Stomach smooth muscle (tissue), 2 donors: Measurements from ENCODE around the gene PNKD.

Experiments used
- H3K27ac ChIP-seq: one replicate; pipeline ENCODE4 v1.7.0; 2013; ENCODE audit warnings: mild to moderate bottlenecking, low read length, inconsistent platforms
- H3K27me3 ChIP-seq, 2 donors: one replicate each; pipeline ENCODE4 v1.7.0; 2013; ENCODE audit warnings: low read length in 2 of 2; ENCODE audit not compliant: insufficient read depth in 2 of 2, control insufficient read depth in 1 of 2
- H3K36me3 ChIP-seq, 2 donors: one replicate each; pipeline ENCODE4 v1.7.0; 2013; ENCODE audit warnings: low read length in 2 of 2; ENCODE audit not compliant: control insufficient read depth in 2 of 2, insufficient read depth in 2 of 2
- H3K4me1 ChIP-seq: one replicate; pipeline ENCODE4 v1.7.0; 2013; ENCODE audit warnings: low read length; ENCODE audit not compliant: control insufficient read depth, insufficient read depth
- H3K4me3 ChIP-seq, 2 donors: one replicate each; pipeline ENCODE4 v1.7.0; 2013; ENCODE audit warnings: low read length in 2 of 2
- H3K9ac ChIP-seq, 2 donors: one replicate each; pipeline ENCODE4 v1.7.0; 2013; ENCODE audit warnings: low read length in 2 of 2, mild to moderate bottlenecking in 1 of 2
- H3K9me3 ChIP-seq, 2 donors: one replicate each; pipeline ENCODE4 v1.7.0; 2013; ENCODE audit warnings: low read length in 2 of 2; ENCODE audit not compliant: control insufficient read depth in 2 of 2
- donor health status: healthy.
- donor health status: Pancreatic carcinoma.

The PNKD gene

GRCh38 chr2:218392891-218393462 is 122.7 kb downstream of the PNKD start:
- H3K4me3 ChIP-seq: no peak overlapping the region

GRCh38 chr2:218393750-218394290 is 123.5 kb downstream of the PNKD start:
- Histone ChIP-seq H3K9ac (no peak overlapping the region), H3K9me3 (no peaks in the 10 kb centered on the region), H3K4me3 (no peak overlapping the region), H3K27me3 (no peaks in the 10 kb centered on the region), H3K4me1 (peaks cover 25% of the 10 kb centered on the region), H3K36me3 (no peaks in the 10 kb centered on the region), H3K27ac (no peak overlapping the region)

More at GRCh38 chr2:218392891-218393462, 122.7 kb downstream of the PNKD start:
- no peak overlapping the region for H3K27ac ChIP-seq
- H3K4me1 ChIP-seq: peaks cover 20% of the 10 kb centered on the region
- H3K9ac ChIP-seq: no peak overlapping the region
- no peaks in the 10 kb centered on the region for H3K9me3 ChIP-seq
- no peaks in the 10 kb centered on the region for H3K27me3 ChIP-seq
- no peaks in the 10 kb centered on the region for H3K36me3 ChIP-seq

GRCh38 chr2:218394298-218395089 is 124.2 kb downstream of the PNKD start:
- no peak overlapping the region for H3K9ac ChIP-seq
- no peaks in the 10 kb centered on the region for H3K36me3 ChIP-seq
- H3K4me3 ChIP-seq: no peak overlapping the region
- H3K27me3 ChIP-seq: no peaks in the 10 kb centered on the region
- no peak overlapping the region for H3K27ac ChIP-seq
- H3K4me1 ChIP-seq: peaks cover 28% of the 10 kb centered on the region
- H3K9me3 ChIP-seq: no peaks in the 10 kb centered on the region

GRCh38 chr2:218395090-218395444 is 124.7 kb downstream of the PNKD start:
- Histone ChIP-seq H3K4me1 (peaks cover 28% of the 10 kb centered on the region), H3K9ac (no peak overlapping the region)

GRCh38 chr2:218395456-218395825 is 125.1 kb downstream of the PNKD start:
- Histone ChIP-seq H3K9me3 (no peaks in the 10 kb centered on the region), H3K36me3 (no peaks in the 10 kb centered on the region), H3K27me3 (no peaks in the 10 kb centered on the region), H3K9ac (peak overlapping the region; percentile 77 to 82), H3K4me1 (peaks cover 29% of the 10 kb centered on the region), H3K4me3 (peak overlapping the region; percentile 57 to 92), H3K27ac (peak overlapping the region; percentile 99)

More at GRCh38 chr2:218395090-218395444, 124.7 kb downstream of the PNKD start:
- Histone ChIP-seq H3K36me3 (no peaks in the 10 kb centered on the region), H3K4me3 (no peak overlapping the region), H3K9me3 (no peaks in the 10 kb centered on the region), H3K27ac (no peak overlapping the region), H3K27me3 (no peaks in the 10 kb centered on the region)

- H3K36me3 ChIP-seq: no peaks in the 10 kb centered on the region
- peak overlapping the region; percentile 99 for H3K27ac ChIP-seq
- H3K4me1 ChIP-seq: peaks cover 32% of the 10 kb centered on the region
- peak overlapping the region; percentile 91 to 94 for H3K9ac ChIP-seq
- no peaks in the 10 kb centered on the region for H3K9me3 ChIP-seq
- no peaks in the 10 kb centered on the region for H3K27me3 ChIP-seq
- H3K4me3 ChIP-seq: peak overlapping the region; percentile 67 to 92
These were observed 125.7 kb downstream of the PNKD start for GRCh38 chr2:218395826-218396687.
